KMS-11 (cell line): Measurements from ENCODE around the gene ICAM1.
A peak's percentile ranks its signal among the peaks of the same experiment; 100 is the strongest.

ENCODE experiments used
- H2AFZ ChIP-seq: fragments of 200-600 bp; sonication (generic); 2 replicates; pipeline ENCODE4 v1.6.1; 2016; ENCODE audit warnings: antibody characterized with exemption, mixed run types, low read depth
- H3K27ac ChIP-seq: fragments of 200-600 bp; sonication (generic); 2 replicates; pipeline ENCODE4 v1.6.1; 2016; ENCODE audit warnings: mild to moderate bottlenecking, mixed run types
- H3K27me3 ChIP-seq: fragments of 200-600 bp; sonication (generic); 2 replicates; pipeline ENCODE4 v1.6.1; 2017; ENCODE audit warnings: mild to moderate bottlenecking, low read depth, mixed run types, moderate library complexity; ENCODE audit not compliant: insufficient read depth
- H3K36me3 ChIP-seq: fragments of 200-600 bp; sonication (generic); 2 replicates; pipeline ENCODE4 v1.6.1; 2017; ENCODE audit warnings: mild to moderate bottlenecking, mixed run types; ENCODE audit not compliant: insufficient read depth
- H3K4me1 ChIP-seq: fragments of 200-600 bp; sonication (generic); 2 replicates; pipeline ENCODE4 v1.6.1; 2016; ENCODE audit warnings: mild to moderate bottlenecking, low read depth, mixed run types; ENCODE audit not compliant: poor library complexity, severe bottlenecking
- H3K4me2 ChIP-seq: fragments of 200-600 bp; sonication (generic); 2 replicates; pipeline ENCODE4 v1.7.0; 2016; ENCODE audit warnings: mild to moderate bottlenecking, mixed run types
- H3K4me3 ChIP-seq: fragments of 200-600 bp; sonication (generic); IDR thresholded peaks from 2 replicates; pipeline ENCODE4 v1.6.1; 2017; ENCODE audit warnings: low read depth, low read length, mixed read lengths; ENCODE audit not compliant: insufficient read depth
- H3K79me2 ChIP-seq: fragments of 200-600 bp; sonication (generic); 2 replicates; pipeline ENCODE4 v1.6.1; 2016; ENCODE audit warnings: low read depth, mixed run types; ENCODE audit not compliant: insufficient read depth
- H3K9ac ChIP-seq: fragments of 200-600 bp; sonication (generic); 2 replicates; pipeline ENCODE4 v1.6.1; 2016; ENCODE audit warnings: mild to moderate bottlenecking, mixed run types
- H4K20me1 ChIP-seq: fragments of 200-600 bp; sonication (generic); 2 replicates; pipeline ENCODE4 v1.6.1; 2016; ENCODE audit warnings: mild to moderate bottlenecking, mixed run types; ENCODE audit not compliant: insufficient read depth
- CTCF ChIP-seq: fragments of 200-600 bp; sonication (generic); conservative IDR thresholded peaks from 2 replicates; pipeline ENCODE4 v1.6.1; 2017; ENCODE audit warnings: low read depth, mild to moderate bottlenecking, antibody characterized with exemption, low read length, moderate library complexity, mixed read lengths

ICAM1 gene

GRCh38 chr19:10256970-10257615 lies 13.8 kb upstream of the ICAM1 start:
- Histone ChIP-seq H3K4me2 (no peak overlapping the region), H3K9ac (no peak overlapping the region), H3K36me3 (no peaks in the 10 kb centered on the region; the same call in 1 of the 2 replicates), H3K4me1 (peaks cover 21% of the 10 kb centered on the region), H3K4me3 (no peak overlapping the region), H3K79me2 (peaks cover 26% of the 10 kb centered on the region; the same call in 1 of the 2 replicates), H4K20me1 (no peaks in the 10 kb centered on the region), H2AFZ (no peak overlapping the region), H3K27me3 (no peaks in the 10 kb centered on the region), H3K27ac (no peak overlapping the region)
- no peak for TF ChIP-seq CTCF

- Histone ChIP-seq H3K36me3 (no peaks in the 10 kb centered on the region; the same call in 1 of the 2 replicates), H4K20me1 (no peaks in the 10 kb centered on the region)
- no peak for TF ChIP-seq CTCF
Measured at GRCh38 chr19:10258080-10258710, 12.7 kb upstream of the ICAM1 start.

GRCh38 chr19:10259162-10259905 lies 11.6 kb upstream of the ICAM1 start:
- peaks cover 5% of the 10 kb centered on the region; the same call in 1 of the 2 replicates for H3K79me2 ChIP-seq
- no peaks in the 10 kb centered on the region for H4K20me1 ChIP-seq
- H3K4me2 ChIP-seq: no peak overlapping the region
- peak; percentile 66 for TF ChIP-seq CTCF
- no peak overlapping the region for H2AFZ ChIP-seq
- no peak overlapping the region for H3K4me3 ChIP-seq
- H3K9ac ChIP-seq: no peak overlapping the region
- peaks cover 11% of the 10 kb centered on the region for H3K4me1 ChIP-seq
- no peak overlapping the region for H3K27ac ChIP-seq
- H3K27me3 ChIP-seq: no peaks in the 10 kb centered on the region
- H3K36me3 ChIP-seq: no peaks in the 10 kb centered on the region; the same call in 1 of the 2 replicates

More at GRCh38 chr19:10258080-10258710, 12.7 kb upstream of the ICAM1 start:
- Histone ChIP-seq H3K79me2 (peaks cover 15% of the 10 kb centered on the region; the same call in 1 of the 2 replicates), H3K27ac (no peak overlapping the region), H3K4me3 (no peak overlapping the region), H3K27me3 (no peaks in the 10 kb centered on the region), H3K4me2 (no peak overlapping the region), H2AFZ (no peak overlapping the region), H3K4me1 (peaks cover 16% of the 10 kb centered on the region), H3K9ac (no peak overlapping the region)

- Histone ChIP-seq H3K36me3 (no peaks in the 10 kb centered on the region; the same call in 1 of the 2 replicates), H3K4me3 (no peak overlapping the region), H3K9ac (no peak overlapping the region), H3K79me2 (no peaks in the 10 kb centered on the region), H2AFZ (no peak overlapping the region), H4K20me1 (no peaks in the 10 kb centered on the region), H3K27me3 (no peaks in the 10 kb centered on the region), H3K4me1 (peaks cover 11% of the 10 kb centered on the region), H3K27ac (no peak overlapping the region), H3K4me2 (no peak overlapping the region)
- TF ChIP-seq CTCF: no peak
Measured at GRCh38 chr19:10260141-10260584, 10.8 kb upstream of the ICAM1 start.
